CD4-positive, alpha-beta T cell treated with Interleukin-21 for 1 hour (primary cell): ENCODE measurements around the gene PRR13.
"Not testable (repeated sequence)": the region's sequence is repeated elsewhere in the genome, so short reads cannot be mapped to it uniquely, and the experiment has no call there.

Source experiments
- DNase-seq: peaks from one replicate; pipeline ENCODE4 v3.0.0-alpha.2; 2020

PRR13 gene

DNA sequence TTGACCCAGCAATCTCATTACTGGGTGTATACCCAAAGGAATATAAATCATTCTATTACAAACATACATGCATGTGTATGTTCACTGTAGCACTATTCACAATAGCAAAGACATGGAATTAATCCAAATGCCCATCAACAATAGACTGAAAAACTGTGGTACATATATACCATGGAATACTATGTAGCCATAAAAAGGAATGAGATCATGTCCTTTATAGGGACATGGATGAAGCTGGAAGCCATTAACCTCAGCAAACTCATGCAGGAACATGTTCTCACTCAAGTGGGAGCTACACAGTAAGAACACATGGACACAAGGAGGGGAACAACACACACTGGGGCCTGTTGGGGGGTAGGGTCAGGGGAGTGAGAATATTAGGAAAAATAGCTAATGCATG is 2.0 kb upstream of the PRR13 start:
- DNase-seq, result not testable (repeated sequence)

DNA sequence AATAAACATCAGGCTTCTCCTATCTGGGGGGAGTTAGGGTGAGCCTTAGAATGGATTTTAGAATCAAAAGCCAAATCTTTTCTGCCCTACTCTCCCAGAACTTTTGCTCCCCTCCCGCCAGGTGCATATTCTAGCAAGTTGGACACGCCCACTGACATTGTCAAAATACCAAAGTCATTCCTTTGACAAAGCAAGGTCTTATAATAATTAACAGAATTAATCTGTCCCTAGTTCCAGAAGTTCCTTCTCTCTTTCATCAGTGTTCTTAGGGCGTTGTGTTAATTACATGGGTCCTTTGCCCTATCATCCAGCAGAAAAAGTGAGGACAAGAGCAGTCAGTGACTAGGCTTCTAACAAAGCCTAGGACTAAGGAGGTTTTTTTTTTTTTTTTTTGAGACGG is 2.4 kb downstream of the PRR13 start:
- no peak for DNase-seq

- DNase-seq, result not testable (repeated sequence)
Observed at GRCh38 chr12:53444593-53445325, 3.2 kb downstream of the PRR13 start.

DNA sequence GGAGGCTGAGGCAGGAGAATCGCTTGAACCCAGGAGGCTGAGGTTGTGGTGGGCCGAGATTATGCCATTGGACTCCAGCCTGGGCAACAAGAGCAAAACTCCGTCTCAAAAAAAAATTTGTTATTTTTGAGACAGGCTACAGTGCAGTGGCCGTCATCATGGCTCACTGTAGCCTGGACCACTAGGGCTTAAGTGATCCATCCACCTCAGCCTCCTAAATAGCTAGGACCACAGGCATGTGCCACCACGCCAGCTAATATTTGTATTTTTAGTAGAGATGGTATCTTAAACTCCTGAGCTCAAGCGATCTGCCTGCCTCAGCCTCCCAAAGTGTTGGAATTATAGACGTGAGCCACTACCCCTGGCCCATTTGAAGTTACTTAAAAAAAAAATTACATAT is 9.4 kb downstream of the PRR13 start:
- DNase-seq, result no peak

- peak; percentile 99 for DNase-seq
Observed at GRCh38 chr12:53451661-53452158, 10.2 kb downstream of the PRR13 start, which contains the start of gene PCBP2. Gene PCBP2, plus strand, starts transcription at chr12:53452102. Its CDS starts 2,699 bp downstream, at chr12:53454801.

DNA sequence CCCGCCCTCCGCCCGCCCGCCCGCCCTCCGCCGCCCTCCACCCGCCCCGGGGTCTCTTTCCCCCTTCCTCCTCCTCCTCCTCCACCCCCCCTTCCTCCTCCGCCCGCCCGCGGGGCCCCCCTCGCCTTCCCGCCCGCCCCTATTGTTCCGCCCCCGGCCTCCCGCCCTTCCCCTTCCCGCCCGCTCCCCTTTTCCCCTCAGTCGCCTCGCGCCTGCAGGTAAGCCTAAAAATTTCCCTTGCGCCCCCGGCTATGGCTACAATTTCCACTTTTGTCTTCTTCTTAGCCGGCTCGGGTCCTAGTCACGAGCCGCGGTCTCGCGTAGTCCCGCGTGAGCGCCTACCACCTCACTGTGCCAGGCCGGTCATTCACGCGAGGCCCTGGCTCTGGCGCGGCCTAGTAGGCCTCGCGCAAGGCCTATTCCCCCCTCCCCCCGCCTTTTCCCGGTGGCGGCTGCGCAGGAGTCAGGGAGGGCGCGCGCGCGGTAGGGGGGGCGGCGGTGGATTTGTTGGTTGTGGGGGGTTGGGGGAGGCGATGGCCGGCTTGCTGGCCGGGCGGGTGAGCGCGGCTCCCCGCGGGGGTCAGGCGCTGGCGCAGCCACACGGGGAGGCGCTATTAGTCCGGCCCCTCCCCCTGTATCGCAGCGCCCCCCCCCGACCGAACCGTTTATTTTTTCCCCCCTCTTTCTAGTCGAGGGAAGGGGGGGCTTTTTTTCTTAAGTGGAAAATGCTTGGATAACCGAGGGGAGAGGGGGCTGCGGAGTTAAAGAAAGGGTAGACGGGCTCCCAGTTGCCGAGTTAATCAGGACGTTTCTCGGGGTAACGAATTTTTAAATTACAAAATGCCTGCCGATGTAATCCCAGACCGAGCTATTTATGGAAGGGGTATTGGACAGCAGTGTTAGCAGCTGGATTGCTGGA is 10.9 kb downstream of the PRR13 start:
- peak; percentile 84 for DNase-seq

GRCh38 chr12:53453953-53454640 is 12.6 kb downstream of the PRR13 start:
- DNase-seq, result no peak

DNA sequence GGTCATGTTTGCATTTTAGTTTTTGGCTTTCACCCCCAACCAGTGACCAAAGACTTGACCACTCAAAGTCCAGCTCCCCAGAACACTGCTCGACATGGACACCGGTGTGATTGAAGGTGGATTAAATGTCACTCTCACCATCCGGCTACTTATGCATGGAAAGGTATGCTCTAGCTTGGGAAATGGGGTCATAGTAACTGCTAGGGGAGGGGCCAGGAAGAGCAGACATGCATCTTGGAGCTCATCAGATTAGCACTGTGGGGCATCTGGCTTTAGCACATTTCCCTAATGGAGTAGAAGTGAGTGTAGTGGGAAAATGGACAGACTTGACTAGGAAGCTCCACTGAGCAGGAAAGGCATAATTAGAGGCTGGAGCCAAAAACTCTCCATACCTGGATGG is 13.2 kb downstream of the PRR13 start:
- DNase-seq, result no peak

GRCh38 chr12:53456654-53457366 is 15.3 kb downstream of the PRR13 start:
- DNase-seq, result no peak

- DNase-seq, result no peak
Observed at GRCh38 chr12:53459097-53459496, 17.6 kb downstream of the PRR13 start.

DNA sequence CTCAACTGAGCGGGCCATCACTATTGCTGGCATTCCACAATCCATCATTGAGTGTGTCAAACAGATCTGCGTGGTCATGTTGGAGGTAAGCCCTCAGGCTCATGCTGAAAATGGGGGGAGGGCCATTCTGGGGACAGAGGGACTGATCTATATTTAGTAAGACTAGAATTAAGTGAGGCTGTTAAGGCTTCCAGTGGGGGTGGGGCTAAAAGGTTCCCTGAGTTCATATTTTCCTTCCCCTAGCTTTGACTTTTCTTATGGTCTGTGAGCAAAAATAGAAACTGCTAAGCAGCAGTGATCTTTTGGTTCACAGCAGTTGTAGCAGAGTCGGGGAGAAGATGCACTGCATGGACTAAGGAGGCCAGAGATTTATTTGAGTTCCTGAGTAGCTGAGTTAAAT is 19.5 kb downstream of the PRR13 start:
- DNase-seq, result no peak

DNA sequence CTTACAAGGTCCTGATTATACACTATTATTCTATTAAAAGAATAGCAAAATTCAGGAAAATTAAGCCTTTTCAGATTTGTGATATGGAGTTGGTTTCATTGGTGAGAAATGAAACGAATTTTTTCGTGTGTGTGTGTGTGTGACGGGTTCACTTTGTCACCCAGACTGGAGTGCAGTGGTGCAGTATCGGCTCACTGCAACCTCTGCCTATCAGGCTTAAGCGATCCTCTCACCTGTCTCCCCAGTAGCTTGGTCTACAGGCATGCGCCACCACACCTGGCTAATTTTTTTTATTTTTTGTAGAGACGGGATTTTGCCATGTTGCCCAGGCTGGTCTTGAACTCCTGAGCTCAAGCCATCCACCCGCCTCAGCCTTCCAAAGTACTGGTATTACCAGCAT is 20.1 kb downstream of the PRR13 start:
- no peak for DNase-seq

DNA sequence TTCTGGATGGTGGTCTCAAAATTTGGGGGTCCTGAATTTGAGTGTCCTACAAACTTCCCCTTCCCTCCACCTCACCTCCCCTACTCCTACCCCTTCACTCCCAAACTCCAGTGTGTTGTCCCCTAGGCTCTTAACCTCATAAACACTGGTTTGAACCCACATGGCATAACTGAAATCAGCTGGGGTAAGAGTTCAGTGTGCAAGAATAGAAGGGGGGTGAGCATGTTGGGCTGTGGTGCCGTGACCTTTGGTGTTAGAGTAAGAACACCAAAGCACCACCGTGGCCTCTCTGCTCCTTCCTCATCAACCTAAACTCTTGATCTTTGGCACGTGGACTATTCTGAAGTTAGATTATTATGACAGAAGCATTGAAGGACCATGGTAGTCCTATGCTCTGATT is 21.4 kb downstream of the PRR13 start:
- DNase-seq, result no peak

GRCh38 chr12:53463802-53464560 is 22.4 kb downstream of the PRR13 start:
- no peak for DNase-seq

- DNase-seq, result no peak
Observed at GRCh38 chr12:53464685-53465418, 23.3 kb downstream of the PRR13 start.

DNA sequence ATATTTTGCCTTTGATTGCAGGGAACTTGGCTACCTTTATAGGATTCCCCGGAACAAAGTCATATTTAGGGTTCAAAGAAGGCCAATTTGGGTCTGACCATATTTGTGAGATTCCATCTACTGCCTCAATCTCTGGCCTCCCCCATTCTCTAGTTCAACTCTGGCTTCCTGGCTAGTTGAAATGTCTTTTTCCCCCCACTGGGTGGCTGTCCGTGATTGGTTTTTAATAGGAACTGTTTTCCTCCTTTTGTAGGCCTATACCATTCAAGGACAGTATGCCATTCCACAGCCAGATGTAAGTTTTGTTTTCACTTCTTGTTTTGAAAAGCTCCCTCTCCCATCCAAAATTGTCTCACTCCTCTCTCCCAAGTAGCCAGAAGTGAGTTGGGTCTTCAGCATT is 24.1 kb downstream of the PRR13 start:
- DNase-seq, result no peak

DNA sequence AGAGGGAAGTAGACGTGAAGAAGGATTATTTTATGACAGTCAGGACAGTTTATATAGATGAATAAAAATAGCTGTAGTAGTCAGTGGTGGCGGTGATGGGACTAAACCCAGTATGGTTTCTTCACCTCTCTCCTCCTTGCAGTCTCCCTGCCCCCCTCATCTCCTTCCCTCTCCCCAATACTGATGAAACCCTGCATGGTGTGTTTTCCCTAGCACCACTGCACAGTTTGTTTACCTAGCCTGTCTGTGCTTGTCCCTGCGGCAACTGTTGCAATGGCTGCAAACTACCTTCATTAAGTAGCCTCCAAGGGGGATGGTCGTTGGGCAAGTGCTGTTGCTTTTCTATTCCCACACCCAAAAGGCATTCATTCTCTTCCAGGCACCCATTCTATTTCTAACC is 25.1 kb downstream of the PRR13 start:
- DNase-seq, result no peak

DNA sequence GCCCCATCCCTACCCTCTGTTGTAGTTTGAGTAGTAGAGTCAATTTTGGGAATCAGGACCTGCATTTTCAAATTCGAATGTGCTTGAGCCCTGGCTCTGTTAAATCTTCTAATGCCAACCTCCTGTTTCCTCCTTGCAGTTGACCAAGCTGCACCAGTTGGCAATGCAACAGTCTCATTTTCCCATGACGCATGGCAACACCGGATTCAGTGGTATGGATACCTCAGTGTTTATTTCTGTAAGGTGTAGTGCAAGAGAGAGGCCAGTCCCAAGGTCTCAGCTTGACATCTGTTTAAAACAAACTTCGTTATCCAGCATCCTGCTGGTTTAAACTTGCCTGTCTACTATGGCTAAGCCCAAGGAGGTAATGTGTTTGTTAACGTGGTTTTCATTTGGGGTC is 25.5 kb downstream of the PRR13 start:
- DNase-seq, result no peak

GRCh38 chr12:53467880-53468279 is 26.3 kb downstream of the PRR13 start:
- DNase-seq, result no peak

DNA sequence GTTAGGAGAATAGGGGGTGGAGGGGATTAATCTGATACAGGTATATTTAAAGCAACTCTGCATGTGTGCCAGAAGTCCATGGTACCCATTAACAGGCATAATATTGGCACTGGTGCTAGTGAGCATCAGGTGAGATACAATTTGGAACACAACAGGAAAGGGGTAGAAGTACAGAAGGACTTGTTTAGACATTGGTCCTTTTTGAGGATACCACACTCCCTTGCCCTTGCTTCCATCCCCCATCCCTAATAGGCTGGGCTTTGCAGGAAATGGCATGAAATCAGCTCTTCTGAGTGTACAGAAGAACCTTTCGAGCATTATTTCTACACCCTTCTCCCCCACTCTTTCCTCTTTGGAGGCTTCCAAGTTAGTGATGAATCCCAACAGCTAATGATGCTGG is 26.7 kb downstream of the PRR13 start:
- DNase-seq, result no peak

- no peak for DNase-seq
Observed at GRCh38 chr12:53472056-53472582, 30.6 kb downstream of the PRR13 start.
